Frontal cortex (tissue), 4 donors: ENCODE results near the gene CCDC152. TPM values are rescaled to one million over a fixed set of nuclear protein-coding genes. Genes with fewer than 3 reads are reported as not detected.
"Not testable (repeated sequence)": the region's sequence is repeated elsewhere in the genome, so short reads cannot be mapped to it uniquely, and the experiment has no call there.

Experiments
- DNase-seq, 2 donors: peaks; one replicate each; pipeline ENCODE4 v3.0.0; 2012; ENCODE audit warnings: low spot score in 2 of 2
- FAIRE-seq: peaks from 2 replicates; lab custom pipeline; 2012; peaks lifted over from hg19 to GRCh38; lab: Jason Lieb, UNC
- total RNA-seq: library from RNA; depleted of rRNA; stranded (reverse); fragments of >200 nt; gene quantifications from one replicate; pipeline ENCODE4 v1.2.3, GENCODE V29; 2014
- donor health status: control.
- donor health status: control.
- donor health status: control.

CCDC152 gene
- total RNA-seq, 1 donor from 2014 or later, result 9.0 TPM

DNA sequence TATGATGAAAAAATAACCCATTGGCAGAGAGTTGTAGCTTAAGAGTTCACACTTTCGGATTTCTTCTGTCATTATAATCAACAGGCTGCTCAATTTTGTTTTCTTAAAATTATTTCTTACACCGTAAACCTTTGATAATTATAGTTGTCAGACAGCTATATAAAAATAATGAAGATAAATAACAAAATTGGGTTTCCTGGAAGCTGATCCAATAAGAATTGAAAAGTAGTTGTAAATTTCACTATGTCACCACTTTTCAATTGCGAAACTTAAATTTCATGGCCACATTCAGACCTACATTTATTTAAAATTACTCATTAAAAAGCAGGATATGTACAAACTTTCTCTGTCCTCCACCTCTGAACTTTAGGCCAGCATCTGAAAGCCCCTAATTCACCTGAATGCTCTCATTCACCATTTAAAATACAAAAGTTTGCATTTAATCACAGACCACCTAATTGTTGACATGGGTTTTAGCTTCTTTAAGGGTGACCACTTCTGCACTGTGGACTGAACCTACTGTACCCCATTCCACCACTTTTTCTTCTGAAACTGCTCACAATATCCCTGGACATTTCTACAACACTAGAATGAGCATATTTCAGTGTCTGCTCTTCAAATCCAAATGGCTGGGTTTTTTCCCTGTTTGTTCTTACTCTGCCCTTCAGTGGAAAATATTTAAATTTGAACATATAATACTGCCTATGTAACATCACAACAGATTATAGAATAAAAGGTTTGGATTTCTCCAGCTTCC lies 54.4 kb downstream of the CCDC152 start:
- FAIRE-seq (no peak), DNase-seq (no peak)

DNA sequence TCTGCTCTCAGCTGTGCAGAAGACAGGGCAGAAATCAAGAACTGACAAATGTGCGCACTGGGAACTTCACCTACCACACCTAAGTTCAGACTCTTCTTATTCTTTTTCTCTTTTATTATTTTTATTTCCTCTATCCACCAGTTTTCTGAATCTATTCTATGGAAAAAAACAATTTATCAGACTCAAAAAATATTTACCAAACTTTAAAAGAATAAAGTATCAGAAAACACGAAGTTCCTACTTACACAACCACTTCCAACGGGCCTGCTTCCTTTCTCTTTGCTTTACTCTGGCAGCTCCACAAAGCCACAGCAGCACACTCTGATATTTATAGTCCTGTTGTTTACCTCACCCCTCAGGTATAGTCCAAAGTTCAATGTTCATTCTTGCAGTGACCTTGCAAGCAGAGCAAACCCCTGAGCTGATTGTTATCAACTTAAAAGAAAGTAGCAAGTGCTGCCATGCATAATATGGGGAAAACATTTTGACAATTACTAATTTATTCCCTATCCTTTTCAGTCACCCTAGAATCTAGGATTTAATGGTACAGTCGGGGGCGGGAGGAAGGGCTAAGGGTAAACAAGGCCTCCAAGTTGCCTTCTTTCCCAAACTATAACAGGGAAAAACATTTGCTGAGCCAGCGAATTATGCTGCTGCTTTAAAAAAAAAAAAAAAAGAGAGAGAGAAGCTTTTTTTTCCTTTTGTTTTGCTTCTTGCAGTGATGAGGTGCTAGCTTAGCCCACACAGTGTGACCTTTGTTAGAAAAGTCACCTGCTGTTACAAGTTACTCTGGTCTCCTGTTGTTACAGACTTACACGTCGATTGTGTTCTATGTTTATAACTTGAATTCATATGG lies 55.2 kb downstream of the CCDC152 start, which contains the start of gene SELENOP:
Gene SELENOP, minus strand, starts transcription at position 302 of the 856 bp plus-strand sequence. CDS start 3,539 bp downstream, outside the sequence.
- FAIRE-seq, result no peak
- DNase-seq, result peak; percentile 16 to 26

DNA sequence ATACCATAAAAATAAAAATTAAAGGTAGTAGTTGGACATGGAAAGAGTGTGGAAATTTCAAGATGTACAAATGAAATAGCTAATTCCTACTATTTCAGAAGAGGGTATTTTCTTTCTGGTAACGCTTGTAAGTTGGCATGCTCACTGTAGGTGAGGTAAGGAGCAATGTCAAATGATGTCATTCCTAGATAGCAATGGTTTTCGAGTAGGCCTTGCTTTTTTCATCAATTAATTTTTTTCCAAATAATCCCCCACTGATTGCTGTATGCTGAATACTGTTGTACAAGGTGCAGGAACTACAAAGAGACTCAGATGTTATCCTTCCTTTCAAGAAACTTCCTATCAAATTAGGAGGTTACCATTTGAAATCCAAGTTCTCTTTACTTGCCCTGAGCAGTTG lies 56.0 kb downstream of the CCDC152 start:
- no peak for DNase-seq
- FAIRE-seq, result no peak

DNA sequence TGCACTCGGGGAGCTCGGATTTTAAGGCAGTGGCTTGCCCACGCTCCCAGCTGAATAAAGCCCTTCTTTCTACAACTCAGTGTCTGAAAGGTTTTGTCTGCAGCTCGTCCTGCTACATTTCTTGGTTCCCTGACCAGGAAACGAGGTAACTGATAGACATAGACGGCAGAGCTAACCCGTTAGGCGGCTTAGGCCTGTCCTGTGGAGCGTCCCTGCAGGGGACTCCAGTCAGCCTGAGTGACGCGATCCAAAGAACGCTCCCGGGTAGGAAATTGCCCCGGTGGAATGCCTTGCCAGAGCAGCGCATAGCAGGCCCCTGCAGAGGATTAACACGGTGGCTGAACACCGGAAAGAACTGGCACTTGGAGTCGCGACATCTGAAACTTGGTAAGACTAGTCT lies 56.9 kb downstream of the CCDC152 start:
- FAIRE-seq, result no peak
- no peak for DNase-seq

DNA sequence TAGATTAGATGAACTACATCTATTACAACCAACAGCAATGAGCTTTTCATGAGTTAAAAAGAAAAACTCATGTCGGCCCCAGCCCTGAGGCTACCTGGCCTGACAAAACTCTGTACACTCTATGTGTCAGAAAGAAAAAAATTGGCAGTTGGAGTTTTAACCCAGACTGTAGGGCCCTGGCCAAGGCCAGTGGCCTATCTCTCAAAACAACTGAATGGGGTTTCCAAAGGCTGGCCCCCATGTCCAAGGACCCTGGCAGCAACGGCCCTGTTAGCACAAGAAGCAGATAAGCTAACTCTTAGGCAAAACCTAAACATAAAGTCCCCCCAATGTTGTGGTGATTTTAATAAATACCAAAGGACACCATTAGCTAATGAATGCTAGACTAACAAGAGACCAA lies 59.9 kb downstream of the CCDC152 start:
- not testable (repeated sequence) for FAIRE-seq

DNA sequence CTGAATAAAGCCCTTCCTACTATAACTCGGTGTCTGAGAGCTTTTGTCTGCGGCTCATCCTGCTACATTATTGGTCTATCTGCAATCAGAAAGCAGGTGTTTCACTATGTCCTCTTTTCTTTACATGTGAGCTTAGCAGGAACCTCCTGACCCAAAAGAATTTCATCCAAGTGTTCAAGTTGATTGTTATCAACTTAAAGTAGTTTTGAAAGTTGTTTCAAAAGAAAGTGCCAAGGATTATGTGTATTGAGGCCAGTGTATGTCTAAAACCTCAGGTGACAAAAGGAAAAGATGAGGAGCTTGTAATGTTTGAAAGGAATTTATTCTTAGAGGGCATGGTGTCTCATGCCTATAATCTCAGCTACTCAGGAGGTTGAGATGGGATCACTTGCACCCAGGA lies 63.1 kb downstream of the CCDC152 start:
- DNase-seq, result no peak
- FAIRE-seq, result no peak

More for the DNA sequence above, 59.9 kb downstream of the CCDC152 start:
- not testable (repeated sequence) for DNase-seq

DNA sequence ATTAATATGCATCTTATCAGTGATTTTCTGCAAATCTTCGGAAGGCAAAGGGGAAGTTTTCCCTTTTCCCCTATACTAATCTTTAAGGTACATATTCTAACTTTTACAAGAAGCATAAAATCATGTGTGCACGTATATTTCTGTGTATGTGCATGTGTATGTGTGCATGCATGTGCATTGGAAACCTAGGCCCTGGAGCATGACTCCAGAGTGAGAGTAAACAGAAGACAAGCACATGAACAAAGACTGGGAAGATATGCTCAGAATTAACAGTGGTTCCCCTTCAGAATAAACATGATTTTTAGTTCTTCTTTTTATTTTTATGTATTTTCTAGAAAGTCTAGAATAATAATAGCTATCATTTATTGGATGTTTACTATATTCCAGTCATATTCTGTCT lies 65.9 kb downstream of the CCDC152 start:
- DNase-seq, result no peak
- peak; percentile 54 for FAIRE-seq

DNA sequence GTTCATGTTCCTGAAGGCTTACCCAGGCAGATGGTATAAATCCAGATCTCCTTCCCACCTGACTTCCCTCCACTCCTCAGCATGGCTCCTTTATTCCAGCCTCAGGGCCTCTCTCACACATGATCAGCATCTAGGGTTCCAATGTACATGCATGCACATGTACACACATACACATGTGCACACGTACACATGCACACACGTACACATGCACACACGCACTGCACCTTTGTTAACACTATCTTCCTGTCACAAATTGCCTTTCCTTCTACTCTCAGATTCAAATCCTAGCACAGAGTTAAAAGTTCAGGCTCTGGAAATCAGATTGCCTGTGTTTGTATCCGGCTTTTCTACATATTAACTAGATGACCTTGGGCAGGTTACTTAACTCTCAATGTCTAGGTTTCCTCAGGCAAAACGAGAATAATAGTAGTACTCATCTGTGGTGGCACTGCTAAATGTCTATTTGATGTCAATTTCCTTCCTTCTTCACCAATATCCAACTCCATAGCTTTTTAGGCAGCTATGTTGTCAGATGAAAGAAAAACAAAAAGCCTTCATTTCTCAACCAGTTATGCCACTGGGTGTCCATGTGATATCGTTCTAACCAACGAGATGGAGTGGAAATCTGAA lies 67.8 kb downstream of the CCDC152 start:
- no peak for DNase-seq
- no peak for FAIRE-seq

DNA sequence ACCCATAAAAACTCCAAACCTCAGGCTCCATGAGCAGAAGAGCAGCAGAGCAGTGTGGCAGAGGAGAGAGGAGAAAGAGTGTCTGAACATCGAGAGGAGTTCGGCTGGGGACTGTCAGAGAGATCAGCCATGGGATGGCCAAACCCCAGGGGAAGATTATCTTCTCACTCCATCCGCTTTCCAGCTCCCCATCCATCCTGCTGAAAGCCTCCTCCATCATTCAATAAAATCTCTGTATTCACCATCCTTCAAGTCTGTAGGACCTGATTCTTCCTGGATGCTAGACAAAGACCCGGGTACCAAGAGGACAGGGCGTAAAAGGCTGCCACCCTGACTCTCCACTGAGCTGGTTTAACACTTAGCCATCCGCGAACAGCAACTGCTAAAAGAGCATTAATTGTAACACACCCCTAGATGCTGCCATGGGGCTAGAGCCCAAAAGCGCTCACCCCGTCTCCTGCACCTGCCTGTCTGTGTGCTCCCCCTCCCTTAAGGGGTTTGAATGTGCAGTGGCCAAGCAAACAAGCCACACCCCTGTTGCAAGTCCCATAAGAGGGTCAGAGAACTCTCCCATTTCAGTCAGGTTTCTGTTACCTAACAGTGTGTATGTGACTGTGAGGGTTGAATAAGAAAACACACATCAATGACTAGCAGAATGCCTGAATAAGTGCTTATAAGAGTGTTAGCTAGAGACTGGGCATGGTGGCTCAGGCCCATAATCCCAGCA lies 69.0 kb downstream of the CCDC152 start:
- no peak for FAIRE-seq

DNA sequence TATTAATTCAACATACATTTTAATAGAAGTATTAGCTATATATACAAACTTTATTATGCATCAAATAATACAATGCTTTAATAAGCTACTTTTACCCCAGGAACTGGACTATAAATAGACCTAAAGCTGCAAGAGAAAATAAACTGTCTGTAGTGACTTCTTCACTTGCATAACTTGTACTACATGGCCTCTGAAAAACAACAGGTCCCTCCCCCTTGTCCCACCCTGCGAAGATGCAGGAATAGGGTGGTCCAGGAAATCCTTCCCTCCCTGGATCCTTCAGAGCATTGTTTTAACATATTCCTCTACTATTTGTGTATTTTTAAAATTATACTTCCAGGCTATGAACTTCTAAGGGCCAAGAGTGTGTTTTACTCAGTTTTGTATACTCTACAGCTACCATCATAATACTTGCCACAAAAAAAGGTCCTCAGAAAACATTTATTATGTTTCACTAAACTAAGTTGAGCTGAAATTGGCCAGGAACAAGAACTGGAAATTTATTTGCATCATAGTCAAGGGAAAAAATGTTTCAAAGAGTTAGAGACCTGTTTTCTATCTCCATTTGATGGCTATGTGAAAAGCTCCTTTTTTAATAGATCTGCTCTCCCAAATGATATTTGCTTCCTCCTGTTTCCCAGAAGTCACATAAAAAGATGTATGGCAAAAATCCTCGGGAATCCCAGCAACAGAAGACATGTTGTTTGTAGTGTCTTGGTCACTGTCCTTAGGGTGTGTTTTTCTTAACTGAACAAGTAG lies 70.3 kb downstream of the CCDC152 start:
- DNase-seq (no peak), FAIRE-seq (no peak)

More for the DNA sequence above, 69.0 kb downstream of the CCDC152 start:
- DNase-seq, result no peak

DNA sequence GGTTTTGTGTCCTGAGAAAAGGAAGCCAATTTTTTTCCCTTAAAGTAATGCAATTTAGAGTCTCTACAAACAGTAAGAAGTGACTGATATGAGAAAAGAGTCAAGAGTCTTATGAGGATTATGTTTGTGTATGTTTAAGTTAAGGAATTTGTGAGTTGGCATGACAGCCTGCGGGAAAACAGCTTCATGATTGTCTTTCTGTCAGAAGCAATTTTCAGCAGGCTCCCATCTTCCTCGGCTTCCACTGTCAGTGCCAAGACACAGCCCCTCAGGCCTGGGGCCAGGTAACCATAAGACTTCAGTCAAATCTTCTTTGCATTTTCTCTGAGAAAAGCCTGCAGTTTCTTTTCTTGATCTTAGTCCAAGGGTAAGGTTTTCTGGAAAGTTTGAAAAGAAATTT lies 72.1 kb downstream of the CCDC152 start:
- DNase-seq (no peak), FAIRE-seq (no peak)

DNA sequence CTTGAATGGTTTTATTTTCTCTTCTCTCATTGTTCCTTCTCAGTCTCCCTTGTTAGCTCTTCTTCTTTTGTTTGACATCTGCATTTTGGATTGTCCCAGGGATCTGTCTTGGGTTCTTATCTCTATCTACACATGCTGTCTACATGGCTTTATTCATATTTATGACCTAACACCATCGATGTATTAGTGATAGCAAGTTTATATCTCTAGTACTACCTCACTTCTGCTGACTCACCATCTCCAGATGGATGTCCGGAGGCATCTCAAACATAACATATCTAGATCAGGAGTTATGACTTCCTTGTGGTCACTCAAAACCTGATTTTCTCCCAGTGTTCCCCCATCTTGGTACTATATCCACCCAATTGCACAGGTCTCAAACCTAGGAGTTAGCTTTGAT lies 74.3 kb downstream of the CCDC152 start:
- FAIRE-seq, result no peak
- DNase-seq, result no peak

DNA sequence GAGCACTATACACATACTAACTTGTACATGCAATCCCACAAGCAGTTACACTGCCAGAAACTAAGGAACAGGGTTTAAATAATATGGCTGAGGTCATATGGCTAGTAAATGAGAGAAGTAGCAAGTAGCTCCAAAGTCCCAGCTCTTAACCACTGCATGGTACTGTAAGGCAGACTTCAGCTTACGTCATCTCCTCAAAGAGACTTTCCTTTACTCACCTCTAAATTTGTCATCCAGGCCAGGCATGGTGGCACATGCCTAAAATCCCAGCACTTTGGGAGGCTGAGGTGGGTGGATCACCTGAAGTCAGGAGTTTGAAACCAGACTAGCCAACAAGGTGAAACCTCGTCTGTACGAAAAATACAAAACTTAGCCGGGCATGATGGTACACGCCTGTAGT lies 75.4 kb downstream of the CCDC152 start:
- FAIRE-seq (no peak), DNase-seq (no peak)

DNA sequence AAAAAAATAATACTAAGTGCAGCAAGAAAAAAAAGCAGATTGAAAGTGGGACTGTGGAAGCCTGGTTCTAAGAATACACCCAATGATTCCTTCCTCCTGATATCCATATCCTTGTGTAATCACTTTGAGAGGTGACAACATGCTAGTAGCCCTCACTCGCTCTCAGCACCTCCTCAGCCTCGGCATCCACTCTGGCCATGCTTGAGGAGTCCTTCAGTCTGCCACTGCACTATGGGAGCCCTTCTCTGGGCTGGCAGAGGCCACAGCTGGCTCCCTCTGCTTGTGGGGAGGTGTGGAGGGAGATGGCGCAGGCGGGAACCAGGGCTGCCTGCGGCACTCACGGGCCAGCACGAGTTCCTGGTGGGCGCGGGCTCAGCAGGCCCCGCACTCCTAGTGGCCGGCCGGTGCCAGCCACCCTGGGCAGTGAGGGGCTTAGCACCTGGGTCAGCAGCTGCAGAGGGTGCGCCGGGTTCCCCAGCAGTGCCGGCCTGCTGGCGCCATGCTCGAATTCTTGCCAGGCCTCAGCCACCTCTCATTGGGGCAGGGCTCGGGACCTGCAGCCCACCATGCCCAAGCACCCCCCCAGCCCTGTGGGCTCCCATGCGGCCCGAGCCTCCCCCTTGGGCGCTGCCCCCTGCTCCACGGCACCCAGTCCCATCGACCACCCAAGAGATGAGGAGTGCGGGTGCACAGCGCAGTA lies 79.6 kb downstream of the CCDC152 start:
- no peak for DNase-seq
- no peak for FAIRE-seq

DNA sequence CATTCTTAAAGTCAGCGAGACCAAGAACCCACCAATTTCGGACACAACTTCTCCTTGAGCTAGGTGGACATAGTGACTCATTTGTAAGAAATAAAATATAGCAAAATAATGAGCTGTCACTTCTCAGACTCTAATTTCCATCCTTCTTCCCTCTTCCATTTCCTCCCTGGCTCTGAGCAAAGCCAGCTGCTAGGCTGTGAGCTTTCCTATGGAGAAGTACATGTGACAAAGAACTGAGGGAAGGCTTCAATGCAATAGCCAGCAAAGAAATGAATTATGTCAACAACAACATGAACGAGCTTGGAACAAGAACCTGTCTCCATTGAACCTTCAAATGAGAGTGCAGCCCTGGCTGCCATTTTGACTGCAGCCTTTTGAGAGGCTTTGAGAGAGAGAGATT lies 81.0 kb downstream of the CCDC152 start:
- no peak for FAIRE-seq
- no peak for DNase-seq

DNA sequence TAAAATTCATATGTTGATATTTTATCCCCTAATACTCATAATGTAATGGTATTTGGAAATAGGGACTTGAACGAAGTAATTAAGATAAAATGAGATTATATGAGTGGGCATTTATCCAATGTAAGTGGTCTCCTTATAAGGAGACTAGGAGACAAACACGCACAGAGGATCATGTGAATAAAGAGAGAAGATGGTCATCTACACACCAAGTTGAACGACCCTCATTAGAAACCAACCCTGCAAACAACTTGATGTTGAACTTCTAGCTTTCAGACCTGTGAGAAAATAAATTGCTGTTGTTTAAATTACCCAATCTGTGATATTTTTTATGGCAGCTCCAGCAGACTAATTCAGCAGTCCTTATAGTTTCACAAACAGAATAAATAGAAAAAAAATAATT lies 82.6 kb downstream of the CCDC152 start:
- FAIRE-seq (no peak), DNase-seq (no peak)

DNA sequence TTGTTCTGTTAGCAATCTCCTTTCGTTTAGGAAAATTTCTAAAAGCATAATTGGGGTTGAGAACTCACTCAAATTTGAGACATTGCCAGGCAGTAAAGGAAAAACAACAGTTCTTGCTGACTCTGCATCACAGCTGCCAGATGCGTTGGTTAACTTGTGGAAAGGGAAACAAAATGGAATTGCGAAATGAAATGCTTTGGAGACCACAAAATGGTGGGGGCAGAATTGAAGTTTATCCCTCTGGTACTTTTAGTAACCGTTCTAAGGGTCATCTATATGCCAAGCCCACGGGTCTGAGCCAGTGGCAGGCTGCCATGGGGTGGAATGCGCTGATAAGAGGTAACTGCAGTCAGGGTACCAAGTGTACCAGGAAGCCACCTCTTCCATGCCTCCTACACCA lies 83.7 kb downstream of the CCDC152 start:
- FAIRE-seq (no peak), DNase-seq (no peak)

DNA sequence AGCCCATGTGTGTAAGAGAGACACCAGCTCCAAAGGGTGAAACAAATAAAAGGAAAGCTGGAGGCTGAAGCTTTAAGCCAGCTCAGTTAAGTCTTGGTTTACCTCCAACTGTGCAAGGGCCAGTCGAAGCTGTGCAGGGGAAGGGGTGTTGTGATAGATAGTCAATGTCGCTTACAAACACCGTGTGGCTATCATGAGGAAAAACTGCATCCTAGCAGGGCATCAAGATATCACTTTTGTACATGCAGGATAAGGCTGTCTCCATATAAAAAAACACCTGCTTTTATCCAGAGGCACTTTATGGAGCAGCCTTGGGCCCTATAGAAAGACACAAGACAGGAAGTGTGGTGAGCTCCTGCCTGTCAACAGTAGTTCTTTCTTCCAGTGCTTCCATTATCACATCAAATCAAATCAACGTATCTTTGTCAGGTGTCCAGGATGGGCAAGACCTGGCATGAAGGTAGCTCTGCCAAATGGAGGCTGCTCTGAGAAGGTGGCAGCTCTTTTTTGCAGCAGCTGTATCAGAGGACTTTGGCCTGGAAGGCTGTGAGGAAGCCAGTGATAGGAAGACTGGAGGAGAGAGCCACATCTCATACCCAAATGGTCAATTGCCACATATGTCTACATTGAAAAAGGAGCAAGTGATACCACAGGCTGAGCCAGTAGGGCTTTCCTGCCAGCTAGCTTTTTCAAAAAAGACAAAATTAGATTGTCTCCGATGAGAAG lies 84.4 kb downstream of the CCDC152 start:
- FAIRE-seq, result no peak
- DNase-seq, result no peak
